Measurements from ENCODE around the gene CLASP2. TPM values are rescaled to one million over a fixed set of nuclear protein-coding genes. Genes with fewer than 3 reads are reported as not detected.

The CLASP2 gene
- total and polyA plus RNA-seq, 3 experiments from 2014 or later, result 13.7 to 53.8 (median 47.0) TPM

DNA sequence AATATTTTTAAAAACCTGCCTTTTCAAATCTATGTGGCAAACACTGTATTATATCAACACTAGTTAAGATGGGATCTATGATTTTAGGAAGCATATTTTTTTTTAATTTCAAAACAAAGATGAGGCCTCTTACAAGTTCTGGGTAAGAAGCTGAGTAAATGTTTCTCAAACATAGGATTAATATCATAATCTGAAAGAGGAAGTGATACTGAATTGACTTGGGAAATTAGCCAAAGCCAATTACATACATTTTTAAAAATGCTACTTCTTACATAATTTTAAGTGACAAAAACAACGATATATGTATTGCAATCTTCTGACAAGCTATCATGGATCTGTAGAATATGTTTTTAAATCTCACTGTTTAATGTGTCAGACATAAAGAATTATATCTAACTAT, 142.7 kb downstream of the CLASP2 start:
- peaks cover 0 to 2% (median 0%) of the 10 kb centered on the region in 5 donors for H3K9me3 Mint-ChIP-seq
- H3K4me3 Mint-ChIP-seq, result no peak overlapping the region
- no peaks in the 10 kb centered on the region for H3K4me1 Mint-ChIP-seq
- Histone ChIP-seq H3K4me1 (ENCODE audit: insufficient read depth, low read length) (no peaks in the 10 kb centered on the region), H3K27me3 (ENCODE audit: insufficient read depth, low read length, poor library complexity, severe bottlenecking) (no peaks in the 10 kb centered on the region), H3K36me3 (ENCODE audit: insufficient read depth, low read length) (peaks cover 12% of the 10 kb centered on the region), H3K4me3 (ENCODE audit: low read length) (no peak overlapping the region), H3K9me3 (ENCODE audit: low read length) (no peaks in the 10 kb centered on the region), H3K27ac (ENCODE audit: low read depth, low read length) (no peak overlapping the region)
- H3K36me3 Mint-ChIP-seq, result peaks cover 18 to 63% (median 18%) of the 10 kb centered on the region in 3 donors
- POLR2A ChIA-PET, result no interaction called here
- no peak overlapping the region for H3K27ac Mint-ChIP-seq
- H3K27me3 Mint-ChIP-seq, result no peaks in the 10 kb centered on the region
- CTCF ChIA-PET, result no interaction called here
- DNase-seq, result no peak

DNA sequence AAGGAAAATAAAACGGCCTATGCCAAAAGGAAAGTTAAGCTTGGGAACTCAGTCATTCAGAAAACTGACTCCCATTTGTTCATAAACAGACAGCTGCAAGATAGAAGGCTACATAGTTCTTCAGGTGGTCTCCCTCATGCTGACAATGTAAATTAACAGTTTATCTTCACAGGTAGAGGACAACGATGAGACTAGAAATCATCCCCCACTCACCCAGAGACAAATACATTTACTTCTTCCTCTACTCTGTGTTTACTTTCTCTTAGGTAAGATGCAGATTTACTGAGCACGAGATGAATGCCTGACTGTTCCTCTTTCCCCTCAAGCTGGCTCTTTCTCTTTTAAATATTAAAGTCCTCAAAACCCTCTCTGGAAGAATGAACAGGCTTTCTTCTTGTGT, 160.2 kb downstream of the CLASP2 start:
- Mint-ChIP-seq H3K27me3 (no peaks in the 10 kb centered on the region), H3K4me1 (no peaks in the 10 kb centered on the region), H3K4me3 (no peak overlapping the region), H3K36me3 (peaks cover 3 to 49% (median 19%) of the 10 kb centered on the region in 3 donors), H3K27ac (peak overlapping the region in 1 of 8 donors; percentile 4), H3K9me3 (no peaks in the 10 kb centered on the region)
- ChIA-PET CTCF (no interaction called here), POLR2A (no interaction called here)
- H3K27ac ChIP-seq (ENCODE audit: low read depth, low read length), result no peak overlapping the region
- no peaks in the 10 kb centered on the region for H3K36me3 ChIP-seq (ENCODE audit: insufficient read depth, low read length)
- DNase-seq, result no peak
- no peaks in the 10 kb centered on the region for H3K27me3 ChIP-seq (ENCODE audit: insufficient read depth, low read length, poor library complexity, severe bottlenecking)
- no peaks in the 10 kb centered on the region for H3K9me3 ChIP-seq (ENCODE audit: low read length)
- no peak overlapping the region for H3K4me3 ChIP-seq (ENCODE audit: low read length)
- no peaks in the 10 kb centered on the region for H3K4me1 ChIP-seq (ENCODE audit: insufficient read depth, low read length)

GRCh38 chr3:33557279-33557678, 160.8 kb downstream of the CLASP2 start:
- ChIA-PET POLR2A (no interaction called here), CTCF (no interaction called here)
- Histone ChIP-seq H3K27me3 (ENCODE audit: insufficient read depth, low read length, poor library complexity, severe bottlenecking) (no peaks in the 10 kb centered on the region), H3K9me3 (ENCODE audit: low read length) (no peaks in the 10 kb centered on the region), H3K27ac (ENCODE audit: low read depth, low read length) (no peak overlapping the region), H3K36me3 (ENCODE audit: insufficient read depth, low read length) (no peaks in the 10 kb centered on the region), H3K4me3 (ENCODE audit: low read length) (no peak overlapping the region), H3K4me1 (ENCODE audit: insufficient read depth, low read length) (no peaks in the 10 kb centered on the region)
- no peaks in the 10 kb centered on the region for H3K4me1 Mint-ChIP-seq
- no peak overlapping the region for H3K4me3 Mint-ChIP-seq
- no peak for DNase-seq
- no peaks in the 10 kb centered on the region for H3K9me3 Mint-ChIP-seq
- no peaks in the 10 kb centered on the region for H3K27me3 Mint-ChIP-seq
- H3K27ac Mint-ChIP-seq, result peak overlapping the region in 3 of 8 donors; percentile 38 to 74 (median 42)
- H3K36me3 Mint-ChIP-seq, result peaks cover 3 to 54% (median 19%) of the 10 kb centered on the region in 3 donors

GRCh38 chr3:33547101-33547500, 171.0 kb downstream of the CLASP2 start:
- CTCF ChIA-PET, result no interaction called here
- H3K4me3 Mint-ChIP-seq, result no peak overlapping the region

GRCh38 chr3:33544126-33544525, 173.9 kb downstream of the CLASP2 start:
- H3K27ac ChIP-seq (ENCODE audit: low read depth, low read length), result no peak overlapping the region
- Mint-ChIP-seq H3K9me3 (no peaks in the 10 kb centered on the region), H3K27me3 (no peaks in the 10 kb centered on the region), H3K36me3 (peaks cover 16 to 64% (median 26%) of the 10 kb centered on the region in 3 donors), H3K4me1 (no peaks in the 10 kb centered on the region), H3K27ac (no peak overlapping the region), H3K4me3 (no peak overlapping the region)
- DNase-seq, result no peak
- H3K4me1 ChIP-seq (ENCODE audit: insufficient read depth, low read length), result no peaks in the 10 kb centered on the region
- POLR2A ChIA-PET, result no interaction called here
- no peaks in the 10 kb centered on the region for H3K36me3 ChIP-seq (ENCODE audit: insufficient read depth, low read length)
- no peak overlapping the region for H3K4me3 ChIP-seq (ENCODE audit: low read length)
- no peaks in the 10 kb centered on the region for H3K9me3 ChIP-seq (ENCODE audit: low read length)
- CTCF ChIA-PET, result no interaction called here
- H3K27me3 ChIP-seq (ENCODE audit: insufficient read depth, low read length, poor library complexity, severe bottlenecking), result no peaks in the 10 kb centered on the region

More at GRCh38 chr3:33547101-33547500, 171.0 kb downstream of the CLASP2 start:
- DNase-seq, result no peak
- no peak overlapping the region for H3K27ac ChIP-seq (ENCODE audit: low read depth, low read length)
- Mint-ChIP-seq H3K27ac (no peak overlapping the region), H3K27me3 (no peaks in the 10 kb centered on the region), H3K9me3 (no peaks in the 10 kb centered on the region), H3K36me3 (peaks cover 26 to 68% (median 37%) of the 10 kb centered on the region in 3 donors), H3K4me1 (no peaks in the 10 kb centered on the region)
- no peak overlapping the region for H3K4me3 ChIP-seq (ENCODE audit: low read length)
- H3K27me3 ChIP-seq (ENCODE audit: insufficient read depth, low read length, poor library complexity, severe bottlenecking), result no peaks in the 10 kb centered on the region
- POLR2A ChIA-PET, result no interaction called here
- no peaks in the 10 kb centered on the region for H3K36me3 ChIP-seq (ENCODE audit: insufficient read depth, low read length)
- H3K9me3 ChIP-seq (ENCODE audit: low read length), result no peaks in the 10 kb centered on the region
- H3K4me1 ChIP-seq (ENCODE audit: insufficient read depth, low read length), result no peaks in the 10 kb centered on the region

- CTCF ChIA-PET, result no interaction called here
- H3K4me3 Mint-ChIP-seq, result no peak overlapping the region
- Histone ChIP-seq H3K27ac (ENCODE audit: low read depth, low read length) (no peak overlapping the region), H3K9me3 (ENCODE audit: low read length) (no peaks in the 10 kb centered on the region), H3K4me1 (ENCODE audit: insufficient read depth, low read length) (no peaks in the 10 kb centered on the region), H3K4me3 (ENCODE audit: low read length) (no peak overlapping the region), H3K27me3 (ENCODE audit: insufficient read depth, low read length, poor library complexity, severe bottlenecking) (no peaks in the 10 kb centered on the region), H3K36me3 (ENCODE audit: insufficient read depth, low read length) (no peaks in the 10 kb centered on the region)
- DNase-seq, result no peak
- no peak overlapping the region for H3K27ac Mint-ChIP-seq
- POLR2A ChIA-PET, result no interaction called here
- H3K4me1 Mint-ChIP-seq, result no peaks in the 10 kb centered on the region
- H3K9me3 Mint-ChIP-seq, result no peaks in the 10 kb centered on the region
- H3K36me3 Mint-ChIP-seq, result peaks cover 11 to 64% (median 23%) of the 10 kb centered on the region in 3 donors
- H3K27me3 Mint-ChIP-seq, result no peaks in the 10 kb centered on the region
Measured at GRCh38 chr3:33543601-33544000, 174.5 kb downstream of the CLASP2 start.

DNA sequence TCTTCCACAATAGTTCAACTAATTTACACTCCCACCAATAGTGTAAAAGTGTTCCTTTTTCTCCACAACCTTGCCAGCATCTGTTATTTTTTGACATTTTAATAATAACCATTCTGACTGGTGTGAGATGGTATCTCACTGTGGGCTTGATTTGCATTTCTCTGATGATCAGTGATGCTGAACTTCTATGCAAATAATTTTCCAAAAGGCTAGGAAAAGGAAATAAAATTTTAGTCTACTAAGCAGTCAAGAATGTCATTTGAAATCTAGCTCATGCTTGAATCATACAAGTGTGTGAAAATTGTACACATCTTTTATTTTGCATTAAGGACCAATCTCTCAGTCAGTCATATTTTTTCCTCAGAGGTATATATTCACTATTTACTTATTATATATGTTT, 176.1 kb downstream of the CLASP2 start:
- H3K27ac Mint-ChIP-seq, result no peak overlapping the region

GRCh38 chr3:33538678-33539339, 179.2 kb downstream of the CLASP2 start:
- CTCF ChIA-PET, result no interaction called here

More for the DNA sequence above, 176.1 kb downstream of the CLASP2 start:
- H3K36me3 ChIP-seq (ENCODE audit: insufficient read depth, low read length), result peaks cover 7% of the 10 kb centered on the region
- Mint-ChIP-seq H3K4me1 (no peaks in the 10 kb centered on the region), H3K4me3 (no peak overlapping the region), H3K36me3 (peaks cover 4 to 67% (median 20%) of the 10 kb centered on the region in 3 donors), H3K27me3 (no peaks in the 10 kb centered on the region), H3K9me3 (no peaks in the 10 kb centered on the region)
- H3K27ac ChIP-seq (ENCODE audit: low read depth, low read length), result no peak overlapping the region
- DNase-seq, result no peak
- ChIA-PET POLR2A (no interaction called here), CTCF (no interaction called here)
- H3K4me3 ChIP-seq (ENCODE audit: low read length), result no peak overlapping the region
- no peaks in the 10 kb centered on the region for H3K4me1 ChIP-seq (ENCODE audit: insufficient read depth, low read length)
- H3K9me3 ChIP-seq (ENCODE audit: low read length), result no peaks in the 10 kb centered on the region
- no peaks in the 10 kb centered on the region for H3K27me3 ChIP-seq (ENCODE audit: insufficient read depth, low read length, poor library complexity, severe bottlenecking)

More at GRCh38 chr3:33538678-33539339, 179.2 kb downstream of the CLASP2 start:
- no peak for DNase-seq
- Histone ChIP-seq H3K9me3 (ENCODE audit: low read length) (no peaks in the 10 kb centered on the region), H3K4me1 (ENCODE audit: insufficient read depth, low read length) (no peaks in the 10 kb centered on the region), H3K36me3 (ENCODE audit: insufficient read depth, low read length) (peaks cover 23% of the 10 kb centered on the region), H3K4me3 (ENCODE audit: low read length) (no peak overlapping the region), H3K27ac (ENCODE audit: low read depth, low read length) (no peak overlapping the region), H3K27me3 (ENCODE audit: insufficient read depth, low read length, poor library complexity, severe bottlenecking) (no peaks in the 10 kb centered on the region)
- Mint-ChIP-seq H3K27me3 (no peaks in the 10 kb centered on the region), H3K4me1 (no peaks in the 10 kb centered on the region), H3K27ac (no peak overlapping the region), H3K9me3 (no peaks in the 10 kb centered on the region), H3K4me3 (no peak overlapping the region), H3K36me3 (peaks cover 5 to 69% (median 24%) of the 10 kb centered on the region in 3 donors)
- POLR2A ChIA-PET, result interaction anchor here (0.6 to 0.7 kb wide), 2 partner anchors 59 to 173 kb away, joined by 3 to 8 read pairs; no protein-coding TSS in a partner anchor
